Hindlimb muscle (tissue), 1 donor: ENCODE measurements around the gene TBXA2R. TPM values are rescaled to one million over a fixed set of nuclear protein-coding genes. Genes with fewer than 3 reads are reported as not detected.
"Not testable (repeated sequence)": the region's sequence is repeated elsewhere in the genome, so short reads cannot be mapped to it uniquely, and the experiment has no call there.

ENCODE experiments used
- DNase-seq: peaks from one replicate; pipeline ENCODE4 v3.0.0-alpha.2; 2013
- polyA plus RNA-seq: library from polyadenylated mRNA; unstranded; fragments of 120-200 nt; gene quantifications from one replicate; pipeline ENCODE4 v1.2.1, GENCODE V29; 2013; ENCODE audit not compliant: insufficient read length

Gene TBXA2R
- polyA plus RNA-seq: 3.4 TPM

DNA sequence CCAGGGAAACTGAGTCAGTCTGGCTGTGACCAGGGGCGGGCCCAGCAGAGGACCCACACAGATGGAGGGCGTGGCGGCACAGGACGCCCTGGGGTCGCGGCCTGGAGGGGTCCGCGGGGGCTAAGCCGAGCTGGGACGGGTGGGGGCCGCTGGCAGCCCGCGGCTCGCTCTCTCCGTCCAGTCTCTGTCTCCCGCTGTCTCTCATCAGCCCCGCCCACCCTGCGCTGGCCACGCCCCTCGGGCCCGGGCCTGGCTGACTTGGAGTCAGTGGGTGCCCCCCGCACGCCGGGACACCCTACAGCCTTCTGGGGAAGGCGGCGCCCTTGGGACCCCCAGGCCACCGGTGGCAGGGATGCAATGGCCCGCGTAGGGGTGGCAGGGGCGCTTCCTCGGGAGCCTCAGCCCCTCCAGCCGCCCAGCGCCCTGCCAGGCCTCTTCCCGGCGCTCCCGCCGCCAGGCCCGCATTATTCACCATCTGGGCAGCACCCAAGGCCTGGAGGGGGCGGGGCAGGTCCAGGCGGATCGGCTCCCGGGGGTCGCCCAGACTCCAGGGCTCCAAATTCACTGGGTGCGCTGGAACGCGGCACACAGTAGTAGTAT lies at the start of gene TBXA2R:
TBXA2R (minus strand) TSS at position 186 of the 600 bp plus-strand sequence. CDS start 6,241 bp downstream, outside the sequence.
- DNase-seq: peak; percentile 54

DNA sequence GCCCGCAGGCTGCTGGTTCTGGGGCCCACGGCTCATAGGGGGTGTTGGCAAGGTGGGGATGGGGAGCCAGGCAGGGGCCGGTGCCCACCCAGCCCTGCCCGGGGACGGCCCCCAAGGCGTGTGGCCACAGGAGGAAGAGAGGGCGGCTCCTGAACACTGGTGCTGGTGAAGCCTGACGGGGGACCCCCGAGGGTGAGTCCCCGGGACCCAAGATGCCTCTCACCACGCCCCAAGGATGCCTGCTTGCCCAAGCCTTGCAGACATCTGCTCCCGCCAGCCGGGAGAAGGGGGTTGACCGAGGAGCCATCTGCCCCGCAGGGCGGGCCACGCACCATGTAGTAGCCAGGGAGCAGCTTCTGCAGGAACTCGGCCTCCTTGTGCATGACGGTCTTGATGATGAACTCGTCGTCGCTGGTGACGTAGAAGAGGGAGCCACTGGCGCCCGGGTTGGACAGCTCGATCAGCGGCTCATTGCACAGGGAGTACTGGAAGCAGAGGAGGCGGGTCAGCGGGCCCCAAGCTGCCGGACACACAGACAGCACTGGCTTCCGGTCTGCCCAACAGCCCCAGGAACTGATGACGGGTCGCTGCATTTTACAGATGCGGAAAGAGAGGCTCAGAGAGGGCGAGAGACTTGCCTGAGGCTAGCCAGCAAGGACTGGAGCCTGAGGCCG lies 49.5 kb upstream of the TBXA2R start:
- DNase-seq: no peak

DNA sequence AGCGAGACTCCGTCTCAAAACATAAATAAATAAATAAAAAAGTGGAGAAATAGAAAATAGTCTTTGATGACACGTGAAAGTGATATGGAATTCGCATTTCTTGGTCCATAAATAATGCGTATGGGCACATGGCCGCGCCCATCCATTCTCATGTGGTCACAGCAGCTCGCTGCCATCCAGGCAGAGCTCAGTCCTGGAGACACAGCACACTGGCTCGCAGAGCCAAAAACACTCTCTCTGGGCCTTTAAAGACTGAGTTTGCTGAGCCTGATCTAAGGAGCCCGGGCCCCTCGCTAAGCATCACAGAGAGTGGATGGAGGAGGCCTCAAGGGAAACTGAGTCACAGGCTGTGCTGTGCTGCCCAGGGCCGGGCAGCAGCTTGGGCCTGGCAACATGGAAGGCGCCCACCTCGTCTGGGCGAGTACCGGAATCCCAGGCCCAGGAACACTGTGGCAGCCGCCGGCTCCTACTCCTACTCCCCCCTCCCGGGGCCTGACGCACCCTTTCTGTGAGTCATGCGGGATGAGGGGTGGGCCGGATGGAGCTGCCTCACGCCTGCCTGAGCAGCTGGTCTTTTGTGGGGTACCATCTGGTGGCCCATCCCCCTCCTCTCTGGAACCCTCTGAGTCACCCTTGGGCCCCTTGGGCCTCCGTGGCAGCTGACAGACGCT lies 48.9 kb upstream of the TBXA2R start:
- no peak for DNase-seq

DNA sequence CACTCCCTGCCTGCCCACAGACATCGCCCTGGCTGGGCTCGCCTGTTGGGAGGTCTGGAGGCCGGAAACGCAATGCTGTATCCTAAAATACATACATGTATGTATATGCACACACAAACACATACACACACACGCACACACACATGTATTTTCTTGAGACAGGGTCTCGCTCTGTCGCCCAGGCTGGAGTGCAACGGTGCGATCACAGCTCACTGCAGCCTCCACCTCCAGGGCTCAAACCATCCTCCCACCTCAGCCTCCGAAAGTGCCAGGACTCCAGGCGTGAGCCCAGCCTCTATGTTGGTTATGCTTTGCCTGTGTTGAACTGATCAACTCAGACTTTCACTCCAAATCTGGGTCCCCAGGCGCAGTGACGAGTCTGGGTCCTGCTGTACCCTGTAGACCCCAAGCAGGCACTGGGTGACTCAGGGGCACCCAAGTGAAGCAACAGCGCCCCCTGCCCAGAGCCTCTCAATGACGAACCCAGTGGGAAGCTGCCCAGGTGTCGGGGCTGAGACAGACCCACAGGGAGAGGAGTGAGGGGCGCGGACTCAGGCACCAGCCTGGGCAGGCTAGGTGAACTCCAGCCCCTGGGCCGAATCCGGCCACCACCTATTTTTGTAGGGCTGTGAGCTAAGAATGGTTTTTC lies 47.3 kb upstream of the TBXA2R start:
- no peak for DNase-seq

DNA sequence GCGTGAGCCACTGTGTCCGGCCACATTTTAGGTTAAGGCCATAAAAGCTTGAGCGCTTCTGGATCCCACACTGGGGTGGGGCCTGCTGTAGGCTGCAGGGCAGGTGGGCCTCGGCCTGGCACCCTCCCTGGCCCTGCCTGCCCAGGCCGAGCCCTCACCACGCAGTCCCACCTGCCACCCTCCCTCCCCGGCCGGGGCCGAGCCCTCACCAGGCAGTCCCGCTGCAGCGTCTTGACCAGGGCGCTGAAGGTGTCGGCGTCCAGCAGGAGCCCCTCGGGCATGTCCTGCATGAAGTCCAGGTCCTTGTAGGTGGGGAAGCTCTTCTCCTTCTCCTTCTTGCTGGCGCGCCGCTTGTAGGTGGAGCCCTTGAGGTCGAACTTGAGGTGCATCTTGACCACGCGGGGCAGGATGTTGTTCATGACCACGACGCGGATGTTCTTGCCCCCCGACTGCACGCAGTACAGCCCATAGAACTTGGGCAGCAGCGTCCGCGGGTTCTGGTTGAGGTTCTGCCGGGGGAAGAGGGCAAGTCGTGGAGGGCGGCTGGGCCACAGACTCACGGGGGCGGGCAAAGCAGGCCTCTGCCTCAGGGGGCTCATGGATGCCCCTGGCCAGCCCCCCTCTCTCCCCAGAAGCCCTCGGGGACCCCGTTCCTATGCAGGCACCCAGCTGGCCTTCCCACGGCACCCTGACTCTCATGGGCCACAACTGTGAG lies 46.6 kb upstream of the TBXA2R start:
- DNase-seq: no peak

DNA sequence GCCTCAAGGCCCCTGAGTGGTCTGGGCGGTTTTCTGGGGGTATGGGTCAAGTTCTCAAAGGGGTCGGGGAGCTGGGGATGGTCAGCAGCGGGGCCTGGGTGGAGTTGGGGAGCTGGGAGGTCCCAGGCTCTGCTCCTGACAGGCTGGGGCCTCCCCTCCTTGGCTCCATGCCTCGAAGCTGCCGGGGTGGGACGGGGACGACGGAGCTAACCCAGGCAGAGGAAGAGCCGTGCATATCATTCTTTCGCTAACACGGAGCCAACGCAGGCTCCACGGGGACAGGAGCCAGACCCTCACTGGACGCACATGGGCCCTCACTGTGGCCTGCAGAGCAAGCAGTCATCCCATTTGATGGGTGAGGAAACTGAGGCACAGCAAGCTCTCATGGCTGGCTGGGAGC lies 45.7 kb upstream of the TBXA2R start:
- no peak for DNase-seq

DNA sequence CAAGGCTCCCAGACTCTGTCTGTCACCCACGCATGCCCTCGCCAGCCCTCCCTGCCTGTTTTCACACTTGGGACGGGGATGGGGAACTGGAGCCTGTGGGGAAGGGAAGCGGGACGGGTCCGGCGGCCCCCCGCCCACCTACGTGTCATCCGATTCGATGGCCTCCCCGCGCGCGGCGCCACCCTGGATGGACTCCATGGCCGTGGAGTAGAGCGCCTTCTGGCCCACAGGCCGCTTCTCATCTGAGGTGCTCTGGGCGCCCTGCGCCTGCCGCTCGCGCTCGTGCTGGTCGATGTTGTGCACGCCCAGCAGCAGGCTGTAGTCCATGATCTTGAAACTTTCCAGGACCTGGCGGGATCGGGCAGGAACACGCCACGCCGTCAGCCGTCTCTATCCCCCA lies 45.0 kb upstream of the TBXA2R start:
- no peak for DNase-seq

DNA sequence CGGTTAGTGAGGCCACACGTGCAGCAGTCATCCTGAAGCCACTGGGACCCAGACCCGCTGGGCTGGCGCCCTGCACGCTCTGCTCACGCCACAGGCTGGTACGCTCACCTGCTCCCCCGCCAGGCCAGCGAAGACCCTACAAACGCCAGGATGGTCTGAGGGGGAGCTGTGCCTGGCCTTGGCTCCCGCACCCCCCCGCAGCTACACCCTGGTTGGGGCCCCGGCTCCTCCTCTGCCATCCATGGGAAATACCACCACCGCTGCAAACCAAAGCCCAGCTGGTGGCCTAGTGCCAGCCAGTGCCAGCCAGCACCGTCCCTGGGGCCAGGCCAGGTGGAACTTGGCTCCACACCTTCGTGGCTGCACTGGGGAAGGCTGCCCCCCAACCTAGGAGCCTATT lies 43.2 kb upstream of the TBXA2R start:
- DNase-seq: no peak

DNA sequence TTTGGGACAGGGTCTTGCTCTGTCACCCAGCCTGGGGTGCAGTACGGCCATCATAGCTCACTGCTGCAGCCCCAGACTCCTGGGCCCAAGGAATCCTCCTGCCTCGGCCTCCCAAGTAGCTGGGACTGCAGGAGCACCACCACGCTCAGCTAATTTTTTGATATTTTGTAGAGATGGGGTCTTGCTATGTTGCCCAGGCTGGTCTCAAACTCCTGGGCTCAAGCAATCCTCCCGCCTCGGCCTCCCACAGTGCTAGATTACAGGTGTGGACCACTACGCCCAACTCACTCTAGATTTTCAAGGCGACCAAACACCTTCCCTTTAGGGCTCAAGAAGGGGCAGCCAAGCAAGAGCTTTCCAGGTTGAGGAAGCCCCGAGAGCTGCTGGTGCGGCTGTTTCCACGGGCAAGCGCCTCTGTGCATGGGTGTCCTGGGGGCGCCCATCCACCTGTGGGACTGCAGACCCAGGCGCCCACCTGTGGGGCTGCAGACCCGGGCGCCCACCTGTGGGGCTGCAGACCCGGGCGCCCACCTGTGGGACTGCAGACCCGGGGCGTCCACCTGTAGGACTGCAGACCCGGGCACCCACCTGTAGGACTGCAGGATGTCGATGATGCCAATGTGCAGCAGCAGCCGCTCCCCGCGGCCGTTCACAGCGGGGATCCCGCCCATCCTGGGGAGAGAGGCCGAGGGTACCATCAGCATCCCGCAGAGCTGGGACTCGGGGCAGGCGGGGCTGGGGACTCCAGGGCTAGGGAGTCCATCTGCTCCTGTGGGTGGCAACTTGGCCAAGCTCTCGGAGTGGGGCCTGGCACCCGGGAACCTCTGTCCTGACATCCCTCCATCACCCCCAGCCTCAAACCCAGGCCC lies 41.6 kb upstream of the TBXA2R start:
- no peak for DNase-seq

DNA sequence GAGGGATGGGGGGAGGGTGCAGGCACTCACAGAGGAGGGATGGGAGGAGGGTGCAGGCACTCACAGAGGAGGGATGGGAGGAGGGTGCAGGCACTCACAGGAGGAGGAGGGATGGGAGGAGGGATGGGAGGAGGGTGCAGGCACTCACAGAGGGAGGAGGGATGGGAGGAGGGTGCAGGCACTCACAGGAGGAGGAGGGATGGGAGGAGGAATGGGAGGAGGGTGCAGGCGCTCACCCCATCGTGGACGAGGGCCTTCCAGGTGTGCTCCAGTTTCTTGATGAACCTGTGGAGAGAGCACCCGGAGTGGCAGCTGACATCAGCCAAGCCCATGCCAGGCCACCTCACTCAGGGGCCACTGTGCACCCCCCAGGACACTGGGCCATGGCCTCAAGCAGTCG lies 40.4 kb upstream of the TBXA2R start:
- not testable (repeated sequence) for DNase-seq

DNA sequence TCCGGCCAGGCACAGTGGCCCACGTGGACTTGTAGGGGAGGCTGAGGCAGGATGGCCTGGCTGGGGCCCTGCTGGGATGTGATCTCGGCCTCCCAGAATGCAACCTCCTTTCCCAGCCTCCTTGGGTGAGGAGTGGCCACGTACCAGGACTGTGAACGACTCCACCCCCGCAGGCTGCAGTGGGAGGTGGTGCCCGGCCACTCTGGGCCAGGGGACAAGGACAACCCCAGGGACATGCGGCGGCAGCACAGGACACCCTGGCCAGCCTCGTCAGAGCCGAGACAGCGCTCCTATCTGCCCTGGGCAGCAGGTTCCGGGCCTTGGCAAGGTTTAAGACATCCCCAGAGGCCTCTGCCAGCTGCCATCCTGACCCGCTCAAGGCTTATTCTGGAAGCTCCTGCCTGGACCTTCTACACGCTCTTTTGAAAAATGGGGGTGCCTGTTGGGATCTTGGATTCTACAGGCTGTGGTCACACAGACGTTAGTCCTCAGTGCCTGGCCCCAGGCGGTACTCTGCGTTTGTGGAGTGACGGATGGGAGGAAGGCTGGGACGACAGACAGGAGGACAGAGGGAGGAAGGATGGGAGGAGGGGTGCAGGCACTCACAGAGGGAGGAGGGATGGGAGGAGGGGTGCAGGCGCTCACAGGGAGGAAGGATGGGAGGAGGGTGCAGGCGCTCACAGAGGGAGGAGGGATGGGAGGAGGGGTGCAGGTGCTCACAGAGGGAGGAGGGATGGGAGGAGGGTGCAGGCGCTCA lies 39.8 kb upstream of the TBXA2R start:
- no peak for DNase-seq

DNA sequence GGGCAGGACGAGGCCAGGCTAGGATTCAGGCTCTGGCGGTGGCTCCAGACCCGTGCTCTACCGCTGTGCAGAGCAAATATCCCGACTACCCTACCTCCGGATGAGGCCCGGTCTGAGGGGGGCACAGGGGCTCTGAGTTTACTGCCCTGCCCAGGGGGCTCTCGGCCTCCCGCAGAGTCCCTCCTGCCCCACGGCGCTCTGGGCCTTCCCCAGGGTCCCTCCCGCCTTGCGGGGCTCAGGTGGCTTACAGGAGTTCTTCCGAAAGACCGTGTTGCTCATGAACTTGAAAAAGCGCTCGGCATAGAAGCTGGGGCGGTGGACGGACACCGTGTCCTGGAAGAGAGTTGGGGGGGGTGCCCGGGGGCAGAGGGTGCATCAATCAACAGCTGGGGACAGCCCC lies 39.1 kb upstream of the TBXA2R start:
- no peak for DNase-seq

DNA sequence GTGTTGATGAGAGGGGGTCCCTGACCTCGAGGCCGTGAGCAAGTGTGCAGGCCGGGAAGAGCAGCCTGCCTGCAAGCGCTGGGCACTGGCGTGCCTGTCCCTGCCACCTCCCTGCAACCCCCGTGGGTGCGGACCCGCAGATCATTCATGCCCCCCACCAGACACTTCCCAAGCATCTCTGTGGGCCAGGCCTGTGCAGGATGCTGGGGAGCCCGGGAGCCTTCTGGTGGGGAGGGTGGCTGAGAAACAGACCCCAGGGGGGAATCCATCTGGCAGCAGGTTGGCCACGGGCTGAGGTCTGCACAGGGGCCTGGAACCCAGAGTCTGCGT lies 38.4 kb upstream of the TBXA2R start:
- DNase-seq: no peak

DNA sequence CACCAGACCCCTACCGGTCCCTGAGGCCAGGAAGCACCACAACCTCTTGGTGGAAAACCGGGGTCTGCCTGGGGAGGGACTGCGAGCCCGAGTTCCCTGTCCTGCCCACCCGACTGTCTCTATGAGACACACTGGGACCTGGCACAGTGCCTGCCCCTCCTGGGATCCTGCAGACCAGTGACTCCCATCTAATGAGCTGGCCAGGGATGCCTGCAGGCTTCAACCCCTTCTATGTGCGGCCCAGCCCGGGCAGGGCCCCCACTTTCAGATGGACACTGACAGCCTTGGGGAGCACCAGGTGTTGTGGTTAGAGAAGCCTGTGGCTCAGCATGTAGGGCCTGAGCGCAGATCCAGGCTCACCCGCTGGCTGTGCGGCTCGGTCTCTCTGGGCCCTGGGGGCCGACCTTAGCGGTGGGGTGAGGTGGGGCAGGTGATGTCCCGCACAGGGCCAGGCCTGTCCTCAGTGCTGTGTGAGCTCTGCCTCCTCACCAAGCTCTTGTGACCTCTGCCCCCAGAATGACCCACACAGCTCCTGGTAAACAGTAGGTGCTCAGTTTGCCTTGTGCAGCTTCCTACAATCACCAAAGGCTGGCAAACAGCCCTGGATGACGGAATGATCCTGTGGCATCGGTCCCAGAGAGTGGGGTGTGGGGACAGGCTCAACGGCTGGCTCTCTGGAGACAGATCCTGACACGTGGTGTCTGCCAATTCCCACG lies 37.8 kb upstream of the TBXA2R start:
- no peak for DNase-seq

DNA sequence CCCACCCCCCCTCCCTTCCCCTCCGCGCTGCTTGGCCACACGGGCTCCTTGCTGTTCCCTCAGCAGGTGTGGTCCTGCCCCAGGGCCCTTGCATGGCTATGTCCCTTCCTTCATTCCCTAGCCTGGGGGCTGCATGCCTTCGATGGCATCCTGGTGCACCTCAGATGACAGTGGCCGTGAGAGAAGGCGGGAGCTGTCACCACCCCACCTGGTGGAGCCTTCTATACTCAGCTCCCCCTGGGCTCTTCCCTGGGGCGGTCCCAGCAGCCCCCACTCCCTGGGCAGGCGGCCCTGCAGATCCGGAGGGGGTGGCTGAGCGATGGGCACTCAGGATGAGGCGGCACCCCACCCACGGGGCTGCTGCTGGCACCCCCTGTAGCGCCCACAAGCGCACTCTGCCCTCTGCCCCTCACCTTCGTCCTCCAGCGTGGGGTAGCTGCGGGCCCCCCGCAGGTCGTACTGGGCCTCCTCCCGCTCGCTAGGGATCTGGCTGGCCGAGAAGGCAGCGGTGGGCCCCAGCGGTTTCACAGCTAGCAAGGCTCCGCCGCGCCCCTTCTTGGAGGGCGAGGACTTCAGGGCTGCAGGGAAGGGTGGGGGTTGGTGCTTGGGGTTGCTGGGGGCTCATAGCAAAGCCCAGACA lies 37.1 kb upstream of the TBXA2R start:
- no peak for DNase-seq

DNA sequence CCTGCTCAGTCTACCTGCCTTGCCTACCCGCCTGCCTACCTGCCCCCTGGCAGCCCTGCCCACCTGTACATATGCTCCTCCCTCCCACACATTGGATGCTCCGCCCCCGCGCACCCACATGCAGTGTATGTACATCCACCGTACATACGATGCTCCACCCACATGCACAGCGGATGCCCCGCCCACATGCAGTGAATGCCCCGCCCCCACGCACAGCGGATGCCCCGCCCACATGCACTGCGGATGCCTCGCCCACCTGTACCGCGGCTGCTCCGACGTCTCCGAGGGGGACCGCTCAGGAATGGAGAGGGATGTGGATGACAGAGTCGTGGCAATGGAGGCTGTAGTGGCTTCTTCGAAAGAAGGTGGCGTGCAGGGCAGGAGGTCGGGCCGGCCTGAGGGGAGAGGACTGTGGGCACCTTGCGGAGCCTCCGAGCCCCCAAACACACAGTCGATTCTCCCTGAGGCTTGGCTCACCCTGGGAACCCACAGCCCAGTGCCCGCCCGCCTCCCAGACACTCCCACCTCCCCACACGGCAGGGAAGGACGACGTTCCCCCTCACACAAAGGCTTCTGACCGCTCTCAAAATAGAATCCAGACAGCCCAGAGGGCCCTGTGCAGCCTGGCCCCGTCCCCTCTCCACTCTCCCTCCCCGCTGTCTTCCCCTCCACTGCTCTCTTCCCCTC lies 36.5 kb upstream of the TBXA2R start:
- DNase-seq: no peak

DNA sequence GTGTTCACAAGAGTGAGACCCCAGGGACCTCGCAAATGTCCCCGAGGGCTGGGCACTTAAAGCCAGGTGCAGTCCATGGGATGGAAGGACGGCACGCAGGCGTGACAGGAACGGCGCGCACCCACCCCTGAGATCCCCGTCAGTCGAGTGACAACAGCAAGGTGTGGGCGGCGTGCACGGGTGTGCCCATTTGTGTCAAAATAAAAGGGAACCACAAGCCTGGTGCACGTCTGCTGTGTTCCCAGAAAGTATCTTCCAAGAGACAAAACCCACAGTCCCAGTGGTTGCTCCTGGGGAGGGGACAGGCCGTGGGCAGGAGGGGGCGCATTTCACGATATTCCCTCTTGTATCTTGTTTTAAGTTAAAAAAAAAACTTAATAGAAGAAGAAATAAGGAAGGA lies 35.6 kb upstream of the TBXA2R start:
- no peak for DNase-seq

DNA sequence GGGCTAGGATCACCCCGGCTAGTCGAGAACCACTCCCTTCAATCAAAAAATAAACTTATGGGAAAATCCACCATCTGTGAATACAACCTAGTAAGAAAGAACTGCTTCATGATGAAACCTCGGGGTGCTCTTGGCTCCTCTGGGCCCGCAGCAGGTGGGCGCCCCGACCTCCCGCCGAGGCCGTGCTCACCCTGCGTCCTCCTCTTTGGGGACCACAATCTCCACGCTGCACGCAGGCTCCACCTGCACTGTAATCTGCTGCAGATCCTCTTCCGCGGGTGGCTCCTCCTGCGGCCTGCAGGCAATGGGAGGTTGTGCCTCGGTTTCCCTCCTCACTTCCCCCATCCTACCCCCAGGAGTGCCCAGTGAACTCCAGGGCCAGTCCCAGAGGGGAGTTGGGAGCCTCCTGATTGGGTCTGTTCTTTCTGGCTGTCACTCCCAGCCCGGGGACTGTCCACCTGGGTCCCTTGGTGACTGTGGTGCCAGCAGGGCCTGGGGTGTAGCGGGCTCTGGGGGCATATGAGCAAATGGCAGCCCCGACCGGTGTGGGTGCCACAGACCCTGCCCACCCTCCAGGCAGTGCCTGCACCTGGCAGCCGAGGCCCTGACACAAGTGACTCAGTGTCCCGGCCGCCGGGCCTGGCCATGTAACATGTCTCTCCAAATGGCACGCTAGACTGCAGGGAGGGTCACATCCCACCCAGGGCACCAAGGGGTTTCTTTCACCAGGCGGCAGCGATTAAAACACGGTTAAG lies 35.0 kb upstream of the TBXA2R start:
- DNase-seq: no peak

DNA sequence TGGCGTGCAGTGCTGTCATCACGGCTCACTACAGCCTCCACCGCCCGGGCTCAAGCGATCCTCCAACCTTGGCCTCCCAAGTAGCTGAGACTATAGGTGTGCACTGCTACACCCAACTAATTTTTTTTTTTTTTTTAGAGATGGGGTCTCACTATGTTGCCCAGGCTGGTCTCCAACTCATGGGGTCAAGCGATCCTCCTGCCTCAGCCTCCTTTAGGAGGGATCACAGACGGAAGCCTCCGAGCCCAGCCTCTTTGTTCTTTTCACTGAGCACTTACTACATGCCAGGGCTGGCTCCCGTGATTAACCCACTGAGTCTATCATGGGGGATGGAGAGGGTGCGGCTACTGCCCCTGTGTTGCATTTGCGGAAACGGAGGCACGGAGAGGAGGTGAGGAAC lies 32.8 kb upstream of the TBXA2R start:
- DNase-seq: no peak
